Epithelial cell of proximal tubule (primary cell): ENCODE data around the gene ATOX1. TPM values are rescaled to one million over a fixed set of nuclear protein-coding genes. Genes with fewer than 3 reads are reported as not detected.
A peak's percentile ranks its signal among the peaks of the same experiment; 100 is the strongest.

Experiments
- DNase-seq: peaks from one replicate; pipeline ENCODE4 v3.0.0-alpha.2; 2011; ENCODE audit warnings: low read depth
- H3K4me3 ChIP-seq: 2 replicates; pipeline ENCODE4 v1.5.1; 2011; ENCODE audit warnings: low read depth, mild to moderate bottlenecking, low read length
- CTCF ChIP-seq: conservative IDR thresholded peaks from 2 replicates; pipeline ENCODE4 v1.5.1; 2012; ENCODE audit warnings: low read depth, mild to moderate bottlenecking, low read length
- total RNA-seq: library from RNA; depleted of rRNA; stranded (reverse); fragments of >200 nt; gene quantifications from 2 replicates; pipeline ENCODE4 v1.2.3, GENCODE V29; 2015

Gene ATOX1
- total RNA-seq, 1 donor from 2014 or later: 146 TPM

- TF ChIP-seq CTCF: no peak
Measured at GRCh38 chr5:151779531-151780125, 21.2 kb upstream of the ATOX1 start.

GRCh38 chr5:151775025-151775606 is 16.7 kb upstream of the ATOX1 start:
- no peak for TF ChIP-seq CTCF
- DNase-seq: no peak
- H3K4me3 ChIP-seq: peak overlapping the region; percentile 92

More at GRCh38 chr5:151779531-151780125, 21.2 kb upstream of the ATOX1 start:
- no peak for DNase-seq
- H3K4me3 ChIP-seq: no peak overlapping the region

- TF ChIP-seq CTCF: no peak
- H3K4me3 ChIP-seq: peak overlapping the region; percentile 92
- no peak for DNase-seq
Measured at GRCh38 chr5:151773951-151774350, 15.5 kb upstream of the ATOX1 start.

- DNase-seq: no peak
- TF ChIP-seq CTCF: no peak
- H3K4me3 ChIP-seq: peak overlapping the region; percentile 92
Measured at GRCh38 chr5:151772846-151773561, 14.6 kb upstream of the ATOX1 start.

- H3K4me3 ChIP-seq: peak overlapping the region; percentile 92
- no peak for DNase-seq
- no peak for TF ChIP-seq CTCF
Measured at GRCh38 chr5:151772029-151772845, 13.8 kb upstream of the ATOX1 start.

GRCh38 chr5:151771259-151772028 is 13.0 kb upstream of the ATOX1 start, which contains the start of gene G3BP1:
TSS of gene G3BP1 (plus strand) at chr5:151771954. CDS start at chr5:151786621, 14,667 bp downstream.
- DNase-seq: peak; percentile 100
- peak; percentile 74 for TF ChIP-seq CTCF
- H3K4me3 ChIP-seq: peak within 1 kb of the TSS; percentile 92
